Measurements from ENCODE around the gene ELAVL1. TPM values are rescaled to one million over a fixed set of nuclear protein-coding genes. Genes with fewer than 3 reads are reported as not detected.

Gene ELAVL1
- total and polyA plus RNA-seq, 2 experiments from 2014 or later: 81.6 to 143 TPM

GRCh38 chr19:7971553-7972520, 33.6 kb downstream of the ELAVL1 start:
- H3K36me3 ChIP-seq (ENCODE audit: insufficient read depth): peaks cover 22% of the 10 kb centered on the region
- Mint-ChIP-seq H3K36me3 (ENCODE audit: low read depth) (peaks cover 65% of the 10 kb centered on the region), H3K27me3 (ENCODE audit: insufficient read depth, low read depth, poor library complexity) (peaks cover 21% of the 10 kb centered on the region), H3K4me3 (no peak overlapping the region), H3K4me1 (peaks cover 23% of the 10 kb centered on the region), H3K9me3 (no peaks in the 10 kb centered on the region), H3K27ac (no peak overlapping the region)
- peaks cover 27% of the 10 kb centered on the region for H4K20me1 ChIP-seq (replicated peaks; ENCODE audit: insufficient read depth)
- peak overlapping the region; percentile 79 for H3K27ac ChIP-seq (ENCODE audit: low read depth)
- no peak overlapping the region for H3K4me3 ChIP-seq
- no peak overlapping the region for H3K4me2 ChIP-seq
- H3F3A ChIP-seq (replicated peaks; ENCODE audit: low read depth): peaks cover 36% of the 10 kb centered on the region
- H3K4me1 ChIP-seq (ENCODE audit: insufficient read depth): peaks cover 15% of the 10 kb centered on the region
- DNase-seq (ENCODE audit: low spot score) (no peak), ATAC-seq (no peak)
- no peaks in the 10 kb centered on the region for H3K9me2 ChIP-seq (ENCODE audit: insufficient read depth)
- H3K79me2 ChIP-seq (replicated peaks; ENCODE audit: insufficient read depth): no peaks in the 10 kb centered on the region; the same call in 1 of the 2 replicates
- H3K27me3 ChIP-seq (ENCODE audit: insufficient read depth): no peaks in the 10 kb centered on the region
- TF ChIP-seq, protein P1, sequence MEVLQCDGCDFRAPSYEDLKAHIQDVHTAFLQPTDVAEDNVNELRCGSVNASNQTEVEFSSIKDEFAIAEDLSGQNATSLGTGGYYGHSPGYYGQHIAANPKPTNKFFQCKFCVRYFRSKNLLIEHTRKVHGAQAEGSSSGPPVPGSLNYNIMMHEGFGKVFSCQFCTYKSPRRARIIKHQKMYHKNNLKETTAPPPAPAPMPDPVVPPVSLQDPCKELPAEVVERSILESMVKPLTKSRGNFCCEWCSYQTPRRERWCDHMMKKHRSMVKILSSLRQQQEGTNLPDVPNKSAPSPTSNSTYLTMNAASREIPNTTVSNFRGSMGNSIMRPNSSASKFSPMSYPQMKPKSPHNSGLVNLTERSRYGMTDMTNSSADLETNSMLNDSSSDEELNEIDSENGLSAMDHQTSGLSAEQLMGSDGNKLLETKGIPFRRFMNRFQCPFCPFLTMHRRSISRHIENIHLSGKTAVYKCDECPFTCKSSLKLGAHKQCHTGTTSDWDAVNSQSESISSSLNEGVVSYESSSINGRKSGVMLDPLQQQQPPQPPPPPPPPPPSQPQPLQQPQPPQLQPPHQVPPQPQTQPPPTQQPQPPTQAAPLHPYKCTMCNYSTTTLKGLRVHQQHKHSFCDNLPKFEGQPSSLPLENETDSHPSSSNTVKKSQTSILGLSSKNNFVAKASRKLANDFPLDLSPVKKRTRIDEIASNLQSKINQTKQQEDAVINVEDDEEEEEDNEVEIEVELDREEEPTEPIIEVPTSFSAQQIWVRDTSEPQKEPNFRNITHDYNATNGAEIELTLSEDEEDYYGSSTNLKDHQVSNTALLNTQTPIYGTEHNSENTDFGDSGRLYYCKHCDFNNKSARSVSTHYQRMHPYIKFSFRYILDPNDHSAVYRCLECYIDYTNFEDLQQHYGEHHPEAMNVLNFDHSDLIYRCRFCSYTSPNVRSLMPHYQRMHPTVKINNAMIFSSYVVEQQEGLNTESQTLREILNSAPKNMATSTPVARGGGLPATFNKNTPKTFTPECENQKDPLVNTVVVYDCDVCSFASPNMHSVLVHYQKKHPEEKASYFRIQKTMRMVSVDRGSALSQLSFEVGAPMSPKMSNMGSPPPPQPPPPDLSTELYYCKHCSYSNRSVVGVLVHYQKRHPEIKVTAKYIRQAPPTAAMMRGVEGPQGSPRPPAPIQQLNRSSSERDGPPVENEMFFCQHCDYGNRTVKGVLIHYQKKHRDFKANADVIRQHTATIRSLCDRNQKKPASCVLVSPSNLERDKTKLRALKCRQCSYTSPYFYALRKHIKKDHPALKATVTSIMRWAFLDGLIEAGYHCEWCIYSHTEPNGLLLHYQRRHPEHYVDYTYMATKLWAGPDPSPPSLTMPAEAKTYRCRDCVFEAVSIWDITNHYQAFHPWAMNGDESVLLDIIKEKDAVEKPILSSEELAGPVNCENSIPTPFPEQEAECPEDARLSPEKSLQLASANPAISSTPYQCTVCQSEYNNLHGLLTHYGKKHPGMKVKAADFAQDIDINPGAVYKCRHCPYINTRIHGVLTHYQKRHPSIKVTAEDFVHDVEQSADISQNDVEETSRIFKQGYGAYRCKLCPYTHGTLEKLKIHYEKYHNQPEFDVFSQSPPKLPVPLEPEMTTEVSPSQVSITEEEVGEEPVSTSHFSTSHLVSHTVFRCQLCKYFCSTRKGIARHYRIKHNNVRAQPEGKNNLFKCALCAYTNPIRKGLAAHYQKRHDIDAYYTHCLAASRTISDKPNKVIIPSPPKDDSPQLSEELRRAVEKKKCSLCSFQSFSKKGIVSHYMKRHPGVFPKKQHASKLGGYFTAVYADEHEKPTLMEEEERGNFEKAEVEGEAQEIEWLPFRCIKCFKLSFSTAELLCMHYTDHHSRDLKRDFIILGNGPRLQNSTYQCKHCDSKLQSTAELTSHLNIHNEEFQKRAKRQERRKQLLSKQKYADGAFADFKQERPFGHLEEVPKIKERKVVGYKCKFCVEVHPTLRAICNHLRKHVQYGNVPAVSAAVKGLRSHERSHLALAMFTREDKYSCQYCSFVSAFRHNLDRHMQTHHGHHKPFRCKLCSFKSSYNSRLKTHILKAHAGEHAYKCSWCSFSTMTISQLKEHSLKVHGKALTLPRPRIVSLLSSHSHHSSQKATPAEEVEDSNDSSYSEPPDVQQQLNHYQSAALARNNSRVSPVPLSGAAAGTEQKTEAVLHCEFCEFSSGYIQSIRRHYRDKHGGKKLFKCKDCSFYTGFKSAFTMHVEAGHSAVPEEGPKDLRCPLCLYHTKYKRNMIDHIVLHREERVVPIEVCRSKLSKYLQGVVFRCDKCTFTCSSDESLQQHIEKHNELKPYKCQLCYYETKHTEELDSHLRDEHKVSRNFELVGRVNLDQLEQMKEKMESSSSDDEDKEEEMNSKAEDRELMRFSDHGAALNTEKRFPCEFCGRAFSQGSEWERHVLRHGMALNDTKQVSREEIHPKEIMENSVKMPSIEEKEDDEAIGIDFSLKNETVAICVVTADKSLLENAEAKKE (CRISPR knock-in tag; IDR thresholded peaks at IDR 0.05): no peak
- TF ChIP-seq STAT1 (IDR thresholded peaks at IDR 0.05; ENCODE audit: unreplicated experiment) (no peak), ZNF331 (CRISPR knock-in tag; IDR thresholded peaks at IDR 0.05; ENCODE audit: low read depth) (no peak), POLR2AphosphoS5 (IDR thresholded peaks at IDR 0.05; ENCODE audit: low read depth) (no peak), ETS1 (IDR thresholded peaks at IDR 0.05) (no peak), EZH2 (IDR thresholded peaks at IDR 0.05; ENCODE audit: low read depth, unreplicated experiment) (no peak), CTCF (conservative IDR thresholded peaks at IDR 0.05; ENCODE audit: low read depth in 2 of 2) (no peak), REST (IDR thresholded peaks at IDR 0.05; ENCODE audit: unreplicated experiment) (no peak), EZH2phosphoT487 (IDR thresholded peaks at IDR 0.05; ENCODE audit: unreplicated experiment) (no peak), ZNF114 (CRISPR knock-in tag; IDR thresholded peaks at IDR 0.05) (no peak), CREB1 (CRISPR knock-in tag; IDR thresholded peaks at IDR 0.05; ENCODE audit: low read depth) (no peak), JUNB (IDR thresholded peaks at IDR 0.05; ENCODE audit: unreplicated experiment) (no peak), NANOG (IDR thresholded peaks at IDR 0.05; ENCODE audit: borderline replicate concordance) (no peak)
- no peak overlapping the region for H2AFZ ChIP-seq
